ENCODE measurements around the gene IFIT1. TPM values are rescaled to one million over a fixed set of nuclear protein-coding genes. Genes with fewer than 3 reads are reported as not detected.

Gene IFIT1
- total and polyA plus RNA-seq, 8 donors = 0.29 to 12.1 (median 4.3) TPM

GRCh38 chr10:89427629-89428028, 35.2 kb downstream of the IFIT1 start:
- TF ChIP-seq EP300 (IDR thresholded peaks at IDR 0.05) = no peak
- no peak for TF ChIP-seq POLR2AphosphoS5 (IDR thresholded peaks at IDR 0.05)
- TF ChIP-seq POLR2A (IDR thresholded peaks at IDR 0.05) = no peak
- TF ChIP-seq CTCF (IDR thresholded peaks at IDR 0.05) = no peak
- WGBS, 5 donors = 83 to 89% (median 84%) methylated on average over 4 of the region's 4 CpGs
- no peaks in the 10 kb centered on the region for H3K27me3 ChIP-seq
- no peak overlapping the region for H3K4me3 ChIP-seq
- H3K4me1 ChIP-seq = peaks cover 0 to 4% (median 0%) of the 10 kb centered on the region in 4 donors
- intact Hi-C loops (cut with DNase I; ENCODE audit: low total_unique reads) = loop anchor here (5.0 kb wide), 1 partner anchor 135 kb away; no protein-coding TSS in a partner anchor
- no peaks in the 10 kb centered on the region for H3K9me3 ChIP-seq
- no peaks in the 10 kb centered on the region for H3K36me3 ChIP-seq
- H3K27ac ChIP-seq = no peak overlapping the region
- no peak for DNase-seq

GRCh38 chr10:89428877-89429276, 36.5 kb downstream of the IFIT1 start:
- no peak overlapping the region for H3K27ac ChIP-seq
- no peaks in the 10 kb centered on the region for H3K9me3 ChIP-seq
- no peaks in the 10 kb centered on the region for H3K36me3 ChIP-seq
- intact Hi-C loops (cut with DNase I; ENCODE audit: low total_unique reads) = loop anchor here (5.0 kb wide), 1 partner anchor 133 kb away; no protein-coding TSS in a partner anchor
- WGBS, 5 donors = 34 to 50% (median 37%) methylated on average over 1 of the region's 1 CpG
- peaks cover 0 to 4% (median 0%) of the 10 kb centered on the region in 4 donors for H3K4me1 ChIP-seq
- H3K27me3 ChIP-seq = no peaks in the 10 kb centered on the region
- TF ChIP-seq CTCF (IDR thresholded peaks at IDR 0.05) (no peak), POLR2A (IDR thresholded peaks at IDR 0.05) (no peak), EP300 (IDR thresholded peaks at IDR 0.05) (no peak), POLR2AphosphoS5 (IDR thresholded peaks at IDR 0.05) (no peak)
- no peak for DNase-seq
- no peak overlapping the region for H3K4me3 ChIP-seq

GRCh38 chr10:89431977-89432376, 39.6 kb downstream of the IFIT1 start:
- intact Hi-C loops (cut with DNase I; ENCODE audit: low total_unique reads) = no loop called here
- TF ChIP-seq CTCF (IDR thresholded peaks at IDR 0.05) = no peak
- no peak for TF ChIP-seq EP300 (IDR thresholded peaks at IDR 0.05)
- TF ChIP-seq POLR2AphosphoS5 (IDR thresholded peaks at IDR 0.05) = no peak
- Histone ChIP-seq H3K4me1 (peaks cover 0 to 4% (median 0%) of the 10 kb centered on the region in 4 donors), H3K9me3 (no peaks in the 10 kb centered on the region), H3K27me3 (no peaks in the 10 kb centered on the region), H3K36me3 (no peaks in the 10 kb centered on the region), H3K4me3 (no peak overlapping the region), H3K27ac (no peak overlapping the region)
- 41 to 53% (median 45%) methylated on average over 3 of the region's 3 CpGs for WGBS, 5 donors
- peak in 1 of 2 donors; percentile 60 for DNase-seq

GRCh38 chr10:89438525-89438924, 46.1 kb downstream of the IFIT1 start:
- DNase-seq = no peak
- Histone ChIP-seq H3K4me1 (peaks cover 0 to 4% (median 0%) of the 10 kb centered on the region in 4 donors), H3K27me3 (no peaks in the 10 kb centered on the region), H3K27ac (no peak overlapping the region), H3K36me3 (no peaks in the 10 kb centered on the region), H3K4me3 (no peak overlapping the region), H3K9me3 (no peaks in the 10 kb centered on the region)
- no peak for TF ChIP-seq POLR2AphosphoS5 (IDR thresholded peaks at IDR 0.05)
- no peak for TF ChIP-seq POLR2A (IDR thresholded peaks at IDR 0.05)
- TF ChIP-seq EP300 (IDR thresholded peaks at IDR 0.05) = no peak
- no peak for TF ChIP-seq CTCF (IDR thresholded peaks at IDR 0.05)
- WGBS, 5 donors = 75 to 85% (median 84%) methylated on average over 4 of the region's 4 CpGs
- intact Hi-C loops (cut with DNase I; ENCODE audit: low total_unique reads) = no loop called here

Measured in stomach (tissue), 9 donors.